Panc1 (cell line): ENCODE data around the gene TNFRSF14.

Experiments used
- POLR2AphosphoS5 ChIP-seq: IDR thresholded peaks from 2 replicates; pipeline ENCODE4 v1.6.1; 2012; ENCODE audit warnings: mild to moderate bottlenecking, low read depth, low read length, moderate library complexity
- REST ChIP-seq, 2 experiments: IDR thresholded peaks; 2 replicates each; pipeline ENCODE4 v1.6.1; 2011 to 2012; ENCODE audit warnings: low read depth in 2 of 2, control low read depth in 1 of 2, low read length in 1 of 2, mild to moderate bottlenecking in 1 of 2, moderate library complexity in 1 of 2; ENCODE audit not compliant: insufficient read depth in 1 of 2
- SIN3A ChIP-seq: IDR thresholded peaks from 2 replicates; pipeline ENCODE4 v1.6.1; 2012; ENCODE audit warnings: low read depth, mild to moderate bottlenecking, low read length, moderate library complexity, borderline replicate concordance; ENCODE audit not compliant: insufficient read depth
- TCF7L2 ChIP-seq: IDR thresholded peaks from 2 replicates; pipeline ENCODE4 v1.6.1; 2011; ENCODE audit warnings: mild to moderate bottlenecking, low read depth, low read length, inconsistent platforms
- TF ChIP-seq, protein P1 (sequence below): fragments of 450-650 bp; IDR thresholded peaks from 2 replicates; pipeline ENCODE4 v1.5.1; 2017; ENCODE audit warnings: mild to moderate bottlenecking

- TF ChIP-seq, protein P1, sequence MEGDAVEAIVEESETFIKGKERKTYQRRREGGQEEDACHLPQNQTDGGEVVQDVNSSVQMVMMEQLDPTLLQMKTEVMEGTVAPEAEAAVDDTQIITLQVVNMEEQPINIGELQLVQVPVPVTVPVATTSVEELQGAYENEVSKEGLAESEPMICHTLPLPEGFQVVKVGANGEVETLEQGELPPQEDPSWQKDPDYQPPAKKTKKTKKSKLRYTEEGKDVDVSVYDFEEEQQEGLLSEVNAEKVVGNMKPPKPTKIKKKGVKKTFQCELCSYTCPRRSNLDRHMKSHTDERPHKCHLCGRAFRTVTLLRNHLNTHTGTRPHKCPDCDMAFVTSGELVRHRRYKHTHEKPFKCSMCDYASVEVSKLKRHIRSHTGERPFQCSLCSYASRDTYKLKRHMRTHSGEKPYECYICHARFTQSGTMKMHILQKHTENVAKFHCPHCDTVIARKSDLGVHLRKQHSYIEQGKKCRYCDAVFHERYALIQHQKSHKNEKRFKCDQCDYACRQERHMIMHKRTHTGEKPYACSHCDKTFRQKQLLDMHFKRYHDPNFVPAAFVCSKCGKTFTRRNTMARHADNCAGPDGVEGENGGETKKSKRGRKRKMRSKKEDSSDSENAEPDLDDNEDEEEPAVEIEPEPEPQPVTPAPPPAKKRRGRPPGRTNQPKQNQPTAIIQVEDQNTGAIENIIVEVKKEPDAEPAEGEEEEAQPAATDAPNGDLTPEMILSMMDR: no peak
- no peak for TF ChIP-seq REST (IDR thresholded peaks at IDR 0.05; ENCODE audit: insufficient read depth in 1 of 2, low read depth in 2 of 2, low read length in 1 of 2)
- TF ChIP-seq POLR2AphosphoS5: no peak
- no peak for TF ChIP-seq TCF7L2
- TF ChIP-seq SIN3A: no peak
Observed at GRCh38 chr1:2559509-2560298, 3.5 kb downstream of the TNFRSF14 start.
